ENCODE results near the gene SMIM14.

DNA sequence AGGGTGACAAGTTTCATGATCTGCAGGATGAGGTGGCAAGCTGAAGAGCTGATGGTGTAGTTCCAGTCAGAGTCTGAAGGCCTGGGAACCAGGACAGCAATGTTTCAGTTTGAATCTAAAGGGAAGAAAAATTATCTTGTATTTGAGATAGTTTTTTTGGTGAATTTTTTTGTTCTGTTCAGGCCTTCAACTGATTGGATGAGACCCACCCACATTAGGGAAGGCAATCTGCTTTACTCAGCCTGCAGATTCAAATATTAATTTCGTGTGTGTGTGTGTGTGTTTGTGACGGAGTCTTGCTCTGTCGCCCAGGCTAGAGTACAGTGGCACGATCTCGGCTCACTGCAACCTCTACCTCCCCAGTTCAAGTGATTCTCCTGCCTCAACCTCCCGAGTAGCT, 22.1 kb upstream of the SMIM14 start:
- TF ChIP-seq CTCF (IDR thresholded peaks at IDR 0.05; ENCODE audit: low read depth, low read length, poor library complexity, severe bottlenecking) = no peak
- no peak for TF ChIP-seq EZH2phosphoT487 (IDR thresholded peaks at IDR 0.05; ENCODE audit: borderline replicate concordance, low read length)
